HG03469 (cell line): ENCODE data around the gene ILF2.
A peak's percentile ranks its signal among the peaks of the same experiment; 100 is the strongest.
"Not testable (repeated sequence)": the region's sequence is repeated elsewhere in the genome, so short reads cannot be mapped to it uniquely, and the experiment has no call there.

Experiments
- ATAC-seq: cut with Tn5 transposase; IDR thresholded peaks from one replicate; pipeline ENCODE4 v1.9.1; 2021; ENCODE audit warnings: mild to moderate bottlenecking, moderate library complexity, moderate number of reproducible peaks; ENCODE audit not compliant: unreplicated experiment

Gene ILF2

GRCh38 chr1:153679337-153680119 is 8.7 kb upstream of the ILF2 start:
- ATAC-seq, result no peak

GRCh38 chr1:153678519-153679336 is 7.9 kb upstream of the ILF2 start, which contains the start of gene NPR1:
Gene NPR1 (plus strand): TSS chr1:153678688. CDS start chr1:153679109, 421 bp downstream.
- no peak for ATAC-seq

GRCh38 chr1:153677718-153678518 is 7.1 kb upstream of the ILF2 start:
- no peak for ATAC-seq

GRCh38 chr1:153673511-153673910 is 2.7 kb upstream of the ILF2 start:
- ATAC-seq, result no peak

- ATAC-seq, result not testable (repeated sequence)
These were observed 998 bp upstream of the ILF2 start for GRCh38 chr1:153671628-153672353.

DNA sequence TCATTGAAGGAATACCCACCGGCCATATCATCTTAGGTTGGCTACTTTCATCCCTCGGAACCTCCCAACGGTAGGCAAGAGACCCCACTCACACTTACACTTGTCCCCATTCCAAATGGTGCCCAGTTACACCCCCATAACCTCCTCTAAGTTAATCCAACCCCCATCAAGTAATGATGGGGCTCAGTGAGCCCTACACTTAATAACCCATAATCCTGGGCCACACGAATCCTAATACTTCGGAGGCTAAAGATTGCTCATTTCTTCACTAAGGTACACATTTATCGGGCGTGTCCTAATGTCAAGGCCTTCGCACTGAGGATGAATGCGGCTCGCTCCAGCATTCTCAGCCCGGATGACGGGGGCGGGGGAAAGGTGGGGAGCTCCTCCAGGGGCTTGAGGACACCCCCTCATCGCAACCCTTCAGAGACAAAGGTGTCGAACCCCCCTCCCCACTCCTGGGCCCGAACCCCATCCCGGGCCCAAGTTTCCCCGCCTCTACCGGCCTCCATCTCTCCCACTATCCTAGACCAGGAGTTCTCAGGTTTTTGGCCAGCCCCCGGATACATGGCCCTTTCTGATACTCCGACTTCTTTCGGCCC is 435 bp downstream of the ILF2 start:
- ATAC-seq, result no peak

DNA sequence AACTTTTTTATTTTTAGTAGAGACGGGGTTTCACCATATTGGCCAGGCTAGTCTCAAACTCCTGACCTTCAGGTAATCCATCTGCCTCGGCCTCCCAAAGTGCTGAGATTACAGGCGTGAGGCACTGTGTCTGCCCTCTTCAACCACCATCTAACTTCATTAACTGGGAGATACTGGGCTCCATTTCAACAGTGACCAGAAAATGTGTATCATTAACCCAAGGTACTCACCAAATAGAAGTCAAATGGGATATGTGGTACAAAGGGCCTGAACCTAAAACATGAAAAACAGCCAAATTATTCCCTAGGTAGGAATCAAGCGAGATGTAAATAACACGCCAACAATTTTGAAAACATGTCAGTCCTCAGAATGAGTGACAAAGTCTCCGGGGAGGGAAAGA is 1.2 kb downstream of the ILF2 start:
- ATAC-seq, result no peak

DNA sequence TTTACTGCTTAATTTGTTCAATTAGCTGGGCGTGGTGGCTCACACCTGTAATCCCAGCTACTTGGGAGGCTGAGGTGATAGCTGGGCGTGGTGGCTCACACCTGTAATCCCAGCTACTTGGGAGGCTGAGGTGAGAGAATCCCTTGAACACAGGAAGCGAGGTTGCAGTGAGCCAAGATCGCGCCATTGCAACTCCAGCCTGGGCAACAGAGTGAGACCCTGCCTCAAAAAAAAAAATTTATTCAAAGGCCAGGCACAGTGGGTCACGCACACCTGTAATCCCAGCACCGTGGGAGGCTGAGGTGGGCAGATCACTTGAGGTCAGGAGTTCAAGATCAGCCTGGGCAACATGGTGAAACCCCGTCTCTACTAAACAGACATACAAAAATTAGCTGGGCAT is 2.1 kb downstream of the ILF2 start:
- ATAC-seq, result not testable (repeated sequence)

DNA sequence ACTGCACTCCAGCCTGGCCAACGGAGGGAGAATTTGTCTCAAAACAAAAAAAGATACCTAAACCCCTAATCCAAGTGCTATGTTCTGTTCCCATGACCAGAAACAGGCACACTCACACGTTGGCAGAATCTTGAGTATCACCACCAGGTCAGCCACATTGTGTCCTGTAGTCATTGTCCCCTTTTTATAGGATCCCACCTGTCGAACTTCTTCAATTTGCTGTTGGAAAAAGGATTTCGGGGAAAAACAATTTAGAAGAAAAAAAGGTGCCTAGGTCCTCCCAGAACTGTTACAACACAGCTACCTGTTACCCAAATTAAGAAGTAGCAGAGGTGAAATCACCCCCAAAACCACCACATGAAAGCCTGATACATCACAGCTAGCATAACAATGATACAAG is 3.4 kb downstream of the ILF2 start:
- no peak for ATAC-seq

- no peak for ATAC-seq
These were observed 7.6 kb downstream of the ILF2 start for GRCh38 chr1:153663211-153663610.

GRCh38 chr1:153662269-153662668 is 8.5 kb downstream of the ILF2 start:
- ATAC-seq, result no peak

DNA sequence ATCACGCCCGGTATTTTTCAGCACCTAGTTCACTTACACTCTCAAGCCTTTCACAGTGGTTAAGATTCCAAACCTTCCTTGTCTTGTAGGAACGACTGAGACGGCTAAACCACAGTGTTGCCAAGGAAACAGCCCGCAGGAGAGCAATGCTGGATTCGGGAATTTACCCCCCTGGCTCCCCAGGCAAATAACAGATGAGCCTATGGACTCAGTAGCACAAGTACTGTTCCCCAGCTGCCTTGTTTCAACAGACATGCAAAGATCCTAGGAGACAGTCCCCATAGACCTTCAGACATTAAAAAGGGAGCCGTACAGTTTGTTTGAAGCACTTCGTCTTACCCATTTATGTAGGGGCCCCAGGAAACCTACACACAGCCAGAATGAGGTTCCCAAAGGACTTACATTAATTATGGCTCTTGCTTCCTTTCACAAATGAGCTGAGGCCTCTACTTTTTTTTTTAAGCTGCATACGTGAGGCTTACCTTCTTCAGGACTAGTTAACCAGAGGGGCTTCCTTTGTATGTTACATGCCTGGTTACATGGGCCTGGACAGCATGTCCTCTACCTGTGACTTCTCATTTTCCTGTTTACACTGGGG is 9.6 kb downstream of the ILF2 start:
- no peak for ATAC-seq

- ATAC-seq, result no peak
These were observed 11.1 kb downstream of the ILF2 start for GRCh38 chr1:153659656-153660055.

DNA sequence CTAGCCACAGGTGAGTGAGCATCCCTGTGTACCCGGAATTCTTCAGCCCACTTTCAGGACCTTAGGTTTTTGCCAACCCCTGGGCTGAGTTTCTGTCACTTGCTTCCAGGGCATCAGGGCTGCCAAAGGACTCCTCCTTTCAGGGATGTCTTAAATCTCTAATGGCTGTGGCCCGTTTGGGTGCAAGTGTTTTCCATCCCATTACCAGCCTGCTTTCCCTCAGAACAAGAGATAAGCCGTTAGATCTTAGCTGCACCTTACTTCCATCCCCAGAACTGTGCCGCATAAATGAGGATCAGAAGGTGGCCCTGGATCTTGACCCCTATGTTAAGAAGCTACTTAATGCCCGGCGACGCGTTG is 11.6 kb downstream of the ILF2 start:
- peak; percentile 7 for ATAC-seq

GRCh38 chr1:153658400-153659174 is 12.2 kb downstream of the ILF2 start, which contains the start of gene SNAPIN:
Gene SNAPIN (plus strand): TSS chr1:153658703. CDS start chr1:153658744, 41 bp downstream.
- ATAC-seq, result peak; percentile 74

DNA sequence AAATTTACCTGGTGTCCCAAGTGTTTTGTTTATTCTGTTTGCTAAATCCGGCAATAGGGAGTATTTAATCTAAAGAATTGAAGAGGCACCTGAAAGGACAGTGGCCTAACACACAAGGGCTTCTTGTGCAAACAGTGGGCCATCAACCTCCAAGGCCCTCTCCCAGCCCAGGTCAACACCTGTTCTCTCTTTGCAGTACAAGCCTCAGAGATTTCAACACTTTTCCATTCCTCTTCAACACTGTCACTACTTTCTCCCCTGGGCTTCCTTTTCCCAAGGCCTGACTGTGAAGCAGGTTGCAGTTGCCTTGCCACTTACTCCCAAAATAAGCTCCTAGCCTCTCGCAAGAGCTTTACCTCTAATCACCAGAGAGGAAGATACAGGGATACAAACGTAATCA is 15.5 kb downstream of the ILF2 start:
- ATAC-seq, result no peak

DNA sequence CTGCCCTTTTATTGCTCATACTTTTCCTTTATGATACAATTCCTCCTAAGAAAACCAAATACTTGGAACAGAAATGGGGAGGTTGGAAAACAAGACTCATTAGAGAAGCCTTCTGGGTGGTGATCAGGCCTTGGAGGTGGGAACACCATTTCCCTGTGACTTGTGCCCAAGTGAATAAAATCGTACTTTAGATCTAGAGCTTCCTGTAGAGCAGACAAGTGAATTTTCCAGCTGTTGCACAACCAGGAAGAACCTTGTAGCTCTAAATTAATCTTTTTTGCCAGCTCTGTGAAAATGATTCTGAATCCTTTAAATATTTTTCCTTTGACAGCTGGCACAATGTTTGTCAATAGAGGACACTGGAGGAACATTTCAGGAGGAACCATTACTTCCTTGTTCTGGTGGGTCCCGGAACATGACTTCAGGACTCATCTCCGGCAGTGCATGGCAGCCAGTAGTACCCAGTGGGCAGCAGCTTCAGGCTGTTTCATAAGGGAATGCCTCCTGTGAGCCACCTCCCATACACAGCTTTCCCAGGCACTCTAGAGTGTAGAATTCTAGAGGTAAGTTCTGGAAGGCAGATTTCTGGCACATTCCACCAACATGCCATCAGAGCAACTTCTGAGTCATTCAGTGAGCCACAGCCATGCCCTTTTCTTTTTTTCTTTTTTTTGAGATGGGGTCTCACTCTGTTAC is 17.8 kb downstream of the ILF2 start:
- ATAC-seq, result no peak

- no peak for ATAC-seq
These were observed 19.0 kb downstream of the ILF2 start for GRCh38 chr1:153651771-153652170.
